LHCN-M2 (cell line): ENCODE measurements around the gene WDR46. TPM values are rescaled to one million over a fixed set of nuclear protein-coding genes. Genes with fewer than 3 reads are reported as not detected.
"Not testable (repeated sequence)": the region's sequence is repeated elsewhere in the genome, so short reads cannot be mapped to it uniquely, and the experiment has no call there.

Experiments
- DNase-seq: peaks from one replicate; pipeline ENCODE4 v3.0.0-alpha.2; 2012; ENCODE audit warnings: low read depth
- total RNA-seq: library from RNA; depleted of rRNA; stranded (reverse); fragments of >200 nt; gene quantifications from 2 replicates; pipeline ENCODE4 v1.2.3, GENCODE V29; 2014

Gene WDR46
- total RNA-seq, 1 experiment from 2014 or later: 98.3 TPM

- DNase-seq: peak; percentile 99
These were observed 17.4 kb downstream of the WDR46 start, which contains the start of the genes RPS18 and VPS52 for GRCh38 chr6:33271468-33272274. Gene RPS18 (plus strand): TSS chr6:33272075. CDS start chr6:33272120, 45 bp downstream. Gene VPS52 (minus strand): TSS chr6:33271876. CDS start chr6:33271675, 201 bp downstream.

GRCh38 chr6:33271117-33271467 is 17.9 kb downstream of the WDR46 start:
- no peak for DNase-seq

GRCh38 chr6:33264015-33264414 is 25.0 kb downstream of the WDR46 start:
- DNase-seq: no peak

GRCh38 chr6:33262490-33262889 is 26.5 kb downstream of the WDR46 start:
- not testable (repeated sequence) for DNase-seq

- no peak for DNase-seq
These were observed 30.0 kb downstream of the WDR46 start for GRCh38 chr6:33259032-33259431.

- no peak for DNase-seq
These were observed 34.4 kb downstream of the WDR46 start for GRCh38 chr6:33254591-33254990.

GRCh38 chr6:33252759-33253158 is 36.3 kb downstream of the WDR46 start:
- no peak for DNase-seq

GRCh38 chr6:33251395-33252012 is 37.5 kb downstream of the WDR46 start:
- DNase-seq: no peak

GRCh38 chr6:33250731-33251130 is 38.3 kb downstream of the WDR46 start:
- no peak for DNase-seq

- peak; percentile 70 for DNase-seq
These were observed 39.1 kb downstream of the WDR46 start for GRCh38 chr6:33249732-33250630.

GRCh38 chr6:33248932-33249731 is 39.9 kb downstream of the WDR46 start:
- DNase-seq: peak; percentile 99

GRCh38 chr6:33248643-33248931 is 40.5 kb downstream of the WDR46 start:
- DNase-seq: no peak

- DNase-seq: peak; percentile 78
These were observed 40.9 kb downstream of the WDR46 start for GRCh38 chr6:33247977-33248642.

- no peak for DNase-seq
These were observed 45.6 kb downstream of the WDR46 start for GRCh38 chr6:33243476-33243875.

- DNase-seq: no peak
These were observed 47.1 kb downstream of the WDR46 start for GRCh38 chr6:33241968-33242367.

GRCh38 chr6:33237741-33238140 is 51.3 kb downstream of the WDR46 start:
- no peak for DNase-seq

GRCh38 chr6:33236852-33237251 is 52.2 kb downstream of the WDR46 start:
- DNase-seq: no peak

GRCh38 chr6:33236328-33236727 is 52.7 kb downstream of the WDR46 start:
- DNase-seq: no peak

GRCh38 chr6:33235221-33235634 is 53.8 kb downstream of the WDR46 start:
- DNase-seq: no peak
